ENCODE data around the gene PKHD1.

The PKHD1 gene

DNA sequence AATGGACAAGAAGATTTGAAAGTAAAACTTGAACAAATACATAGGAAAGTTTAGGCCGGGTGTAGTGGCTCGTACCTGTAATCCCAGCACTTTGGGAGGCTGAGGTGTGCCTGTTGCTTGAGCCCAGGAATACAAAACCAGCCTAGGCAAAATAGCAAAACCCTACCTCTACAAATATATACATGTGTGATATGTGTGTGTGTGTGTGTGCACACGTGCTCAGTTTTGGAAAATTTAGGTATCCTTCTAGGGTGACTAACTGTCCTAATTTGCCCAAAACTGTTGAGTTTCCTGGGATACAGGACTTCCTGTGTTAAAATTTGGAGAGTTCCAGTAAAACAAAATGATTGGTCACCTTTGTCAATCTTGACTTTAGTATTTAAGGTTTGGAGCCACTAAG is 503.2 kb downstream of the PKHD1 start:
- no peak for DNase-seq (ENCODE audit: extremely low spot score)
- ChIA-PET POLR2A (no interaction called here), CTCF (no interaction called here)
- TF ChIP-seq SUZ12 (IDR thresholded peaks at IDR 0.05), result no peak
- TF ChIP-seq FOXA1 (IDR thresholded peaks at IDR 0.05), result no peak
- no peak for TF ChIP-seq ARNT (IDR thresholded peaks at IDR 0.05)
- TF ChIP-seq HDGF (IDR thresholded peaks at IDR 0.05; ENCODE audit: borderline replicate concordance), result no peak
- TF ChIP-seq NFRKB (IDR thresholded peaks at IDR 0.05), result no peak
- no peak for TF ChIP-seq FOXK2 (IDR thresholded peaks at IDR 0.05)
- TF ChIP-seq, protein P1, sequence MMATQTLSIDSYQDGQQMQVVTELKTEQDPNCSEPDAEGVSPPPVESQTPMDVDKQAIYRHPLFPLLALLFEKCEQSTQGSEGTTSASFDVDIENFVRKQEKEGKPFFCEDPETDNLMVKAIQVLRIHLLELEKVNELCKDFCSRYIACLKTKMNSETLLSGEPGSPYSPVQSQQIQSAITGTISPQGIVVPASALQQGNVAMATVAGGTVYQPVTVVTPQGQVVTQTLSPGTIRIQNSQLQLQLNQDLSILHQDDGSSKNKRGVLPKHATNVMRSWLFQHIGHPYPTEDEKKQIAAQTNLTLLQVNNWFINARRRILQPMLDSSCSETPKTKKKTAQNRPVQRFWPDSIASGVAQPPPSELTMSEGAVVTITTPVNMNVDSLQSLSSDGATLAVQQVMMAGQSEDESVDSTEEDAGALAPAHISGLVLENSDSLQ (IDR thresholded peaks at IDR 0.05), result no peak
- TF ChIP-seq BHLHE40 (IDR thresholded peaks at IDR 0.05; ENCODE audit: borderline replicate concordance), result no peak
- TF ChIP-seq L3MBTL2 (conservative IDR thresholded peaks at IDR 0.05), result no peak
- TF ChIP-seq LEF1 (IDR thresholded peaks at IDR 0.05; ENCODE audit: borderline replicate concordance), result no peak
- no peak for TF ChIP-seq SP1 (IDR thresholded peaks at IDR 0.05)
- no peak for TF ChIP-seq TARDBP (IDR thresholded peaks at IDR 0.05)
- no peak for TF ChIP-seq ELF4 (IDR thresholded peaks at IDR 0.05)
- TF ChIP-seq FOXM1 (IDR thresholded peaks at IDR 0.05; ENCODE audit: borderline replicate concordance), result no peak
- no peak for TF ChIP-seq CTBP1 (IDR thresholded peaks at IDR 0.05; ENCODE audit: borderline replicate concordance)
- no peak for TF ChIP-seq ZNF384 (IDR thresholded peaks at IDR 0.05)

DNA sequence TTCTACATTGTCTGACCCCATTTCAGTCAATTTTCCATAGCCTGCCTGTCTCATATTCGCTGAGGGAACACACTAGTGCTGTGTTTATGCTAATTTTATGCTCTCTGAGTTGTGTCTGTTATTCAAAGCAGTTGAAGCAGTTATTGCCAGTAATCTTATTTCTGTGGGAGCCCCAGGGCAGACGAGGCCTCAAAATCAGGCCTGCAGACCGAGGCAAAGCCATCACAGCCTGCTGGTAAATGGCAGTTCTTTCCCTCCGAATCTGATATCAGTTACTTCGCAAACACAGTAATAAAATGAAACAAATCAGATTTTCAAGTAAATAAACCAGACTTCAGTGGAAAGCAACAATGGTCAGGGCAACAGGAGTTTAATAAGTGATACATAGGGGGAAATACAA is 508.4 kb downstream of the PKHD1 start:
- no peak for DNase-seq (ENCODE audit: extremely low spot score)
- TF ChIP-seq SUZ12 (IDR thresholded peaks at IDR 0.05) (no peak), ELF4 (IDR thresholded peaks at IDR 0.05) (no peak), ZNF384 (IDR thresholded peaks at IDR 0.05) (no peak), CTBP1 (IDR thresholded peaks at IDR 0.05; ENCODE audit: borderline replicate concordance) (no peak), HDGF (IDR thresholded peaks at IDR 0.05; ENCODE audit: borderline replicate concordance) (no peak), NFRKB (IDR thresholded peaks at IDR 0.05) (no peak), FOXM1 (IDR thresholded peaks at IDR 0.05; ENCODE audit: borderline replicate concordance) (no peak), LEF1 (IDR thresholded peaks at IDR 0.05; ENCODE audit: borderline replicate concordance) (no peak), TARDBP (IDR thresholded peaks at IDR 0.05) (no peak), ARNT (IDR thresholded peaks at IDR 0.05) (no peak), FOXA1 (IDR thresholded peaks at IDR 0.05) (no peak), SP1 (IDR thresholded peaks at IDR 0.05) (no peak), L3MBTL2 (conservative IDR thresholded peaks at IDR 0.05) (no peak), BHLHE40 (IDR thresholded peaks at IDR 0.05; ENCODE audit: borderline replicate concordance) (no peak), FOXK2 (IDR thresholded peaks at IDR 0.05) (no peak)
- TF ChIP-seq, protein P1 (IDR thresholded peaks at IDR 0.05), result no peak
- ChIA-PET POLR2A (no interaction called here), CTCF (no interaction called here)

DNA sequence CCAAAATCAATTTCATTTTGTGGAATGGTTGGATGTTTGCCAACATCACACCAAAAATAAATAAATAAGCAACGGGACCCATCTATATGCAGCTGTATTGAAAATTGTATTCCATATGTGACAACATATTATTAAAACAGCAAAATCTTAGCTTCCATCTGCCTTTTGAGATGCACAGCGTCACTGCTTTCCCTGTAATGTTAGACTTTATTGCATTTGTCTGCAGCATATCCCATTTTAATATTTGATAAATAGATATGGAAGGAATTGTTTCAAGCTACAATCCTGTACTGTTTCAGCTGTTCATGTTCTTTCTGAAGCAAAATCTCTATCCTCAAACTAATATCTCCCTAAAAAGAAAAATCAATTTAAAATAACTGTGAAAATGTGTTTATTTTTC is 509.1 kb downstream of the PKHD1 start:
- TF ChIP-seq SP1 (IDR thresholded peaks at IDR 0.05), result no peak
- no peak for TF ChIP-seq ELF4 (IDR thresholded peaks at IDR 0.05)
- TF ChIP-seq L3MBTL2 (conservative IDR thresholded peaks at IDR 0.05), result no peak
- TF ChIP-seq SUZ12 (IDR thresholded peaks at IDR 0.05), result no peak
- ChIA-PET CTCF (no interaction called here), POLR2A (no interaction called here)
- no peak for DNase-seq (ENCODE audit: extremely low spot score)

DNA sequence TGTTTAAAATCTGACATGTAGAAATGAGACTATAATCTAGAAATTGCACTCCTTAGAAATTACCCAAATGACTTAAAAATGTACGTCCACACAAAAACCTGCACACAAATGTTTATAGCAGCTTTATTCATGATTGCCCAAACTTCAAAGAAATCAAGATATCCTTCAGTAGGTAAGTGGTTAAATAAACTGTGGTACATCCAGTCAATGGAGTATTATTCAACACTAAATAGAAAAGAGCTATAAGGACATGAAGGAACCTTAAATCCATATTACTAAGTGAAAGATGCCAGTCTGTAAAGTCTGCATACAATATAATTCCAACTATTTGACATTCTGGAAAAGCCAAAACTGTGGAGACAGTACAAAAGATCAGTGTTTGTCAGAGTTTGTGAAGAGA is 513.4 kb downstream of the PKHD1 start:
- no peak for DNase-seq (ENCODE audit: extremely low spot score)
- POLR2A ChIA-PET, result no interaction called here
- CTCF ChIA-PET, result no interaction called here
- no peak for TF ChIP-seq SUZ12 (IDR thresholded peaks at IDR 0.05)
- TF ChIP-seq FOXM1 (IDR thresholded peaks at IDR 0.05; ENCODE audit: borderline replicate concordance), result no peak

DNA sequence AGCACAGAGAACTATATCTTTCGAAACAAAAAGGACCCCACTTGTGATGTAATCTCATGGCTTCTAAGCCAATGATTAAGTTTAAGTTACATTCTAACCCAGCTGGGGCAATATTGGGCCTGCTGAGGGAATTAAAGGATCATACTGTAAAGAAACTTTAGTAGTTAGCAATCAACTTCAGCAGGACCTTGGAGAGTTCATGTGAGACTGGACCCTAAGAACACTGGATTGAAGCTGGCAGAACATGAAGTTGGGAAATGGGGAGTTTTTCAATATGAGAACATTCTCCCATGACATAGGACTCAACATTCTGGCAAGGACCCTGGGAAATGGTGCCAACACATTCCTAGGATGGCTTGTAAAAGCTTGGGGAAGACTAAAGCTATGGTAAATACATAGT is 516.2 kb downstream of the PKHD1 start:
- ChIA-PET POLR2A (no interaction called here), CTCF (no interaction called here)

DNA sequence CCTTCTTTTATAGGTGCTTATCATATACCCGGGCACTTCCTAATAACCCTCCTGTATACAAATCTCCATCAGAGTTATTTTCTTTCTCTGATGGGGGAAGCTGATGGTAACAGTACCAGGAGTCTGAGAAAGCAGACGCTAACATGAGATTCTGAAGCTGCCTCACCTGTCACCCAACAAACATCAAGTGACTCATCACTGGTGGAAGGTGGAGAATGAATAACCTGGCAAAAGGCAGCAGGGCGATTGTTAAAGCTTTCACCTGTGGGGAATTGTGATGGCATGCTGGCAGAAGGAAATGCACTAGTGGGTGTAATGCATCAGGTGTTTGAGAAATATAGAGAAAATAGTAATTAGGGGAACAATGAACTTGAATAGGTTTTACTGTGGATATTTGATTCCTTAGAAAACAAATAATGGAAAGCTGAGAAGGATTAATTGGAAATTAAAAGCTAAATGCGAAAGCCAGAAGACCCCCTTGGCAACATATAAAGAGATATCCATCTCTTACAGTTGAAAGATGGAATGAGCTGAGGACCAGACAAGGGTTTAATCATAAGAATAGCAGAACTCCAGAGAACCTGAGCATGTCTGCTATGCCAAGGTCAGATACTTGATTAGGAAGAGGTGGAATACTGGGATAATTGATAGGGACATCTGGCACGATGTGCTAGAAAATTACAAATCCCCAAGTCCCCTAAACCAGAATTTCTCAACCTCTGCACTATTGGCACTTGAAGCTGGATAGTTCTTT is 517.1 kb downstream of the PKHD1 start:
- ChIA-PET POLR2A (no interaction called here), CTCF (interaction anchor here (0.6 kb wide), 2 partner anchors 41 to 445 kb away, joined by 3 read pairs; no protein-coding TSS in a partner anchor)
- TF ChIP-seq SUZ12 (IDR thresholded peaks at IDR 0.05), result no peak
- TF ChIP-seq FOXA1 (IDR thresholded peaks at IDR 0.05), result no peak
- no peak for TF ChIP-seq ZNF384 (IDR thresholded peaks at IDR 0.05)
- TF ChIP-seq ARNT (IDR thresholded peaks at IDR 0.05), result no peak
- no peak for TF ChIP-seq CTBP1 (IDR thresholded peaks at IDR 0.05; ENCODE audit: borderline replicate concordance)
- no peak for TF ChIP-seq LEF1 (IDR thresholded peaks at IDR 0.05; ENCODE audit: borderline replicate concordance)
- no peak for TF ChIP-seq TARDBP (IDR thresholded peaks at IDR 0.05)
- TF ChIP-seq BHLHE40 (IDR thresholded peaks at IDR 0.05; ENCODE audit: borderline replicate concordance), result no peak
- TF ChIP-seq FOXM1 (IDR thresholded peaks at IDR 0.05; ENCODE audit: borderline replicate concordance), result no peak
- no peak for TF ChIP-seq NFRKB (IDR thresholded peaks at IDR 0.05)
- no peak for TF ChIP-seq L3MBTL2 (conservative IDR thresholded peaks at IDR 0.05)
- TF ChIP-seq FOXK2 (IDR thresholded peaks at IDR 0.05), result no peak
- no peak for TF ChIP-seq SP1 (IDR thresholded peaks at IDR 0.05)
- DNase-seq (ENCODE audit: extremely low spot score), result no peak

More for the DNA sequence above, 516.2 kb downstream of the PKHD1 start:
- no peak for DNase-seq (ENCODE audit: extremely low spot score)
- no peak for TF ChIP-seq ARNT (IDR thresholded peaks at IDR 0.05)
- no peak for TF ChIP-seq TARDBP (IDR thresholded peaks at IDR 0.05)
- no peak for TF ChIP-seq BHLHE40 (IDR thresholded peaks at IDR 0.05; ENCODE audit: borderline replicate concordance)
- no peak for TF ChIP-seq SP1 (IDR thresholded peaks at IDR 0.05)
- TF ChIP-seq FOXM1 (IDR thresholded peaks at IDR 0.05; ENCODE audit: borderline replicate concordance), result no peak
- TF ChIP-seq SUZ12 (IDR thresholded peaks at IDR 0.05), result no peak
- no peak for TF ChIP-seq ELF4 (IDR thresholded peaks at IDR 0.05)
- TF ChIP-seq FOXK2 (IDR thresholded peaks at IDR 0.05), result no peak
- no peak for TF ChIP-seq FOXA1 (IDR thresholded peaks at IDR 0.05)
- TF ChIP-seq, protein P1 (IDR thresholded peaks at IDR 0.05), result no peak
- no peak for TF ChIP-seq LEF1 (IDR thresholded peaks at IDR 0.05; ENCODE audit: borderline replicate concordance)
- TF ChIP-seq NFRKB (IDR thresholded peaks at IDR 0.05), result no peak
- TF ChIP-seq CTBP1 (IDR thresholded peaks at IDR 0.05; ENCODE audit: borderline replicate concordance), result no peak
- TF ChIP-seq HDGF (IDR thresholded peaks at IDR 0.05; ENCODE audit: borderline replicate concordance), result no peak
